ENCODE data around the gene TMEM109.
A peak's percentile ranks its signal among the peaks of the same experiment; 100 is the strongest.

The TMEM109 gene

GRCh38 chr11:60873533-60873932 lies 40.4 kb upstream of the TMEM109 start:
- Histone ChIP-seq H3K36me3 (replicated peaks) (no peaks in the 10 kb centered on the region), H3K9me3 (no peaks in the 10 kb centered on the region), H3K4me3 (no peak overlapping the region), H3K27me3 (ENCODE audit: low read depth) (no peaks in the 10 kb centered on the region), H3K4me1 (no peaks in the 10 kb centered on the region)
- DNase-seq (ENCODE audit: low spot score in 2 of 2): no peak
- in situ Hi-C loops (cut with MboI; ENCODE audit: low sequenced_read_pairs): no loop called here

- no peaks in the 10 kb centered on the region for H3K27me3 ChIP-seq (ENCODE audit: low read depth)
- DNase-seq (ENCODE audit: low spot score in 2 of 2): no peak
- no peaks in the 10 kb centered on the region for H3K9me3 ChIP-seq
- H3K4me3 ChIP-seq: no peak overlapping the region
- no peaks in the 10 kb centered on the region for H3K4me1 ChIP-seq
- no peaks in the 10 kb centered on the region for H3K36me3 ChIP-seq (replicated peaks)
- in situ Hi-C loops (cut with MboI; ENCODE audit: low sequenced_read_pairs): no loop called here
These were observed 39.3 kb upstream of the TMEM109 start for GRCh38 chr11:60874421-60875365.

DNA sequence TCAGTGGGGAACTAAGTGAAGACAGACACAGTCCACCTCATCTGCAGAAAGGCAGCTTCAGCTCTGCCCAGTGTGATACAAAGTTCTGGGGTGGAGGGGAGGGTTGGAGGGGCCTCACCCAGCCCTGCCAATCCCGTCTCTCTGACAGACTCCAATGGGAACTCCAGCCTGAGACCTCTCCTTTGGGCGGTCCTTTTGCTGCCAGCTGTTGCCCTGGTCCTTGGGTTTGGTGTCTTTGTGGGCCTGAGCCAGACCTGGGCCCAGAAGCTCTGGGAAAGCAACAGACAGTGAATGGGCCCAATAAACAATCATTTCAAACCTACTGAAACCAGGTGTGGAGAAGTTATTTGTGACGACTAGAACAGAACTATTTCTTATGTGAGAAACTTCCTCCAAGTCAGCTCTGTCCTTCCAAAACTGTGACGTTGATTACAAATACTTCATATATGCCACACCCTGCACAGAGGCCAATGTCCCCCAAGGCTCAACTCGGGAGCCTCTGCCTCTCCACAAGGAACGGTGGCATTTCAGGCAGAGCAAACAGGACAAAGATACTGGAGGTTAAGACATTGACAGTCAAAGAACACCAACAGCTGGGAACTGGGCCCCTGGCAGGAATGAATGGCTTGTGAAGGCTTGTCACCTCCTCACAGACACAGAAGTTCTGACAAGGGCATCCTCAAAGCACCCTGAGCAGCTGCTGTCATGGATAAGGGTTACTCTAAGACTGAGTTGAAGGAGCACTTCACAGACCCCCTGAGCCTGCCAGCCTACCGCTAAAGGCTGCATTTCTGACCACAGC lies 38.4 kb upstream of the TMEM109 start:
- DNase-seq (ENCODE audit: low spot score in 2 of 2): no peak
- H3K27me3 ChIP-seq (ENCODE audit: low read depth): no peaks in the 10 kb centered on the region
- H3K36me3 ChIP-seq (replicated peaks): no peaks in the 10 kb centered on the region; the same call in 1 of the 2 replicates
- in situ Hi-C loops (cut with MboI; ENCODE audit: low sequenced_read_pairs): no loop called here
- H3K9me3 ChIP-seq: no peaks in the 10 kb centered on the region
- no peak overlapping the region for H3K4me3 ChIP-seq
- no peaks in the 10 kb centered on the region for H3K4me1 ChIP-seq

- no peaks in the 10 kb centered on the region for H3K4me1 ChIP-seq
- H3K27me3 ChIP-seq (ENCODE audit: low read depth): no peaks in the 10 kb centered on the region
- H3K9me3 ChIP-seq: no peaks in the 10 kb centered on the region
- in situ Hi-C loops (cut with MboI; ENCODE audit: low sequenced_read_pairs): no loop called here
- no peak overlapping the region for H3K4me3 ChIP-seq
- no peaks in the 10 kb centered on the region; the same call in 1 of the 2 replicates for H3K36me3 ChIP-seq (replicated peaks)
- no peak for DNase-seq (ENCODE audit: low spot score in 2 of 2)
These were observed 37.8 kb upstream of the TMEM109 start for GRCh38 chr11:60876168-60876485.

DNA sequence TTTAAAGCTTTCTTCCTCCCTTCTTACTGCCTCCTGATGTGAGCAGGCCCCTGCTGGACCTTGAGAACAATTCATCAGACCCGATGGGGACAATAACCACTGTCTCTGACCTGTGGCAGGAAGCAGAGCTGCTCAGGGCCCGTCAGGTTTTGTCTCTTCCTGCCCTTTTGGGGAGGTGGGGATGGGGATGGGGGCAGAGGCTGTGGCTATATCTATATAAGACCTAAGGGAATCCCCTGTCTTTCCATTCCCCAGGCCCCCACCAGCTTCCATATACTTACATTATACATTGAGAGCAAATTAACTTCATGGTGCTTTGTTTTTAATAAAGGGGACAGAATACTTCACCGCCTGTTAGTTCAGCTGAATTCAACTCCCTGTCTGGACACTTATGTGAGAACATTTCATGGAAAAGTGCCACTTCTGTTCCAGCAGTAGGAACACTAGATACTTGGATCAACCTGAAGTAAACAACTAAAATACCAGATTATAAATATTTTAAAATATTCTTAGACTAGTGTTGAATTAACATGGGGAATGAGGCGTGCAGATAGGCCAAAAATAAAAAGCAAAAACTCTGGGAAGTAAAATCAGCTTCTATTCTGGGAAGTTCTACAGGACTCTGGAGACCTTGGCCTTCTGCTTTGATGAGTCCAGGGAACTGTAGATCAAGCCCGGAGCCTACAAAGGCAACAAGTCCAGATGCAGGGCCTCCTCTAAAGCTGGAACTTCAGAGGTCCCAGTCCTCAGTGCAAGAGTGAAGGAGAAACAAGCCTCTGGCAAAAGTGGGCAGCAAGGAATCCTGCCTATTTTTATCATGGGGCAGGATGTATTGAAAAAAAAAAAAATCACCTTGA lies 35.5 kb upstream of the TMEM109 start:
- no peak for DNase-seq (ENCODE audit: low spot score in 2 of 2)
- H3K4me1 ChIP-seq: no peaks in the 10 kb centered on the region
- H3K9me3 ChIP-seq: no peaks in the 10 kb centered on the region
- H3K27me3 ChIP-seq (ENCODE audit: low read depth): no peaks in the 10 kb centered on the region
- H3K4me3 ChIP-seq: no peak overlapping the region
- in situ Hi-C loops (cut with MboI; ENCODE audit: low sequenced_read_pairs): no loop called here
- peaks cover 4% of the 10 kb centered on the region; the same call in 1 of the 2 replicates for H3K36me3 ChIP-seq (replicated peaks)

DNA sequence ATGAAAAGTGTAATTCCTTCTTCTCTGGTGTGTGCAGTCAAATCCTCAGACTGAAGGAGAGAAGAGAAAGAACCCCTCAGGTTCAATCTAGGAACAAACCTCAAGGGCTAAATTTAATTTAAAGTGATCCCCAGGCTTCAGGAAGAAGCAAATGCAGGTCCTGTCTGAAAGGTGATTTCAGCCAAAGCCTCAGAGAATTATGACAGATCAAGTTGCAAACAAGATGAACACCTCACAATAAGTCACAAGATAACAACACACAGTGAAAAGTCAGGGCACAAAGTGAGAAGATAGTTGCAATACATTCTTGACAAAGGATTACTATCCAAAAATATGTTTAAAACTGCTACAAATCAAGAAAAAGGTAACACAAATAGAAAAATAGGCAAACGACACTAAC lies 34.9 kb upstream of the TMEM109 start:
- peaks cover 6% of the 10 kb centered on the region; the same call in 1 of the 2 replicates for H3K36me3 ChIP-seq (replicated peaks)
- H3K4me1 ChIP-seq: no peaks in the 10 kb centered on the region
- no peaks in the 10 kb centered on the region for H3K27me3 ChIP-seq (ENCODE audit: low read depth)
- no peak overlapping the region for H3K4me3 ChIP-seq
- DNase-seq (ENCODE audit: low spot score in 2 of 2): no peak
- no peaks in the 10 kb centered on the region for H3K9me3 ChIP-seq
- in situ Hi-C loops (cut with MboI; ENCODE audit: low sequenced_read_pairs): no loop called here

DNA sequence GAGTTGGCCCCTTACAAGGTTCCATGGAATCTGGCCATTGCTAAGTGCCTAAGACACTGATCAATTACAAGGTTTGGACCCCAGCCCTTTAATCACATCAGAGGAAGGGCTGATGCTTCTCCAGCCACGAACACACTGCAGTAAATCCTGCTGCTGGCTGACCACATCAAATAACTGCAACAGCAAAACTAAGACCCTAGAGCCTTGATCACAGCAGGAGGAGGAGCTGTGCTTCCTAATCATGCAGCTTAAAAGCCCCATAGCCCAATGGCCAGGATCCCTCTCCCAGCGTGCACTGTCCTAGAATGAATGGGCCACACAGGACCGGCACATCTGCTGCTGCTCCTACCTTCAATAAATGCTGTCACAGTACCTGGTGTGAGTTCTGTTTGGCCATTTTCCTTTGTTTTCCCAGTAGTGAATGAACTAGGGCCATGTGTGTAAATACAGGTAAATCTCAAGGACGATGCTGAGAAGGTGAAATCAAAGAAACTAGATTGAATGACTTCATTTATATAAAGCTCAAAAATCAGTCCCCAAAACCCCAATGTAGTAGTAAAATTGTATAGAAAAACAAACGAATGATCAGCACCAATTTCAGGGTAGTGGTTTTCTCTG lies 33.9 kb upstream of the TMEM109 start:
- Histone ChIP-seq H3K36me3 (replicated peaks) (peaks cover 6% of the 10 kb centered on the region; the same call in 1 of the 2 replicates), H3K4me3 (no peak overlapping the region), H3K27me3 (ENCODE audit: low read depth) (no peaks in the 10 kb centered on the region), H3K4me1 (no peaks in the 10 kb centered on the region), H3K9me3 (no peaks in the 10 kb centered on the region)
- DNase-seq (ENCODE audit: low spot score in 2 of 2): no peak
- in situ Hi-C loops (cut with MboI; ENCODE audit: low sequenced_read_pairs): no loop called here

DNA sequence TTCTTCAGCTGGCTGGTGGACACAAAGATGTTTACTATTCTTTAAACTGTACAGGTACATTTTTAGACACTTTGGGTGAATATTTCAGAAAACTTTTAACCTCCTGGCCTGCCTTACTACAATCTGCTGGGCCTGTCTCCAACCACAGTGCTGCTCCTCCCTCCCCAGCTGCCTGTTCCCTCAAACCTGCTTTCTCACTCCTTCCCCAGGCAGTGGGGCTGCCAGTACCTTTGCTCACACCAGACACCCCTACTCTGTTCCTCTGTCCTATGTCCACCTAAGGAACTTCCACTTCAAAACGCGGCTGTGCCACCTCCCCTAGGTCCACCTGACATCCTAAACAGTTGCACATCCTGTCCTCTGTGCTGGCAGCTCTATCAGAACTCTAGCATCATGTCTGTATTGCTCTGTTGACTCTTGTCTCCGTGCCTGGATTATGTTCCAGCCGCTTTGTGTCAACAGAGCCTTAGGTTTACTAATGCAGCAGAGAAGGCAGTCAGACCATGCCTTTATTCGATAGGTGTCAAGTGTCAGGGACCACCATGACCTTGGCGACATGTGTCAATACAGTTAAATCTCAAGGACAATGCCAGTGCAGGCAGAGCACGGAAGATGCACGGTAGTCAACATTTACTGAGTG lies 33.2 kb upstream of the TMEM109 start:
- in situ Hi-C loops (cut with MboI; ENCODE audit: low sequenced_read_pairs): no loop called here
- Histone ChIP-seq H3K4me1 (no peaks in the 10 kb centered on the region), H3K9me3 (no peaks in the 10 kb centered on the region), H3K27me3 (ENCODE audit: low read depth) (no peaks in the 10 kb centered on the region), H3K4me3 (no peak overlapping the region), H3K36me3 (replicated peaks) (peaks cover 6% of the 10 kb centered on the region; the same call in 1 of the 2 replicates)
- no peak for DNase-seq (ENCODE audit: low spot score in 2 of 2)

GRCh38 chr11:60887556-60887955 lies 26.4 kb upstream of the TMEM109 start:
- Histone ChIP-seq H3K4me3 (no peak overlapping the region), H3K4me1 (no peaks in the 10 kb centered on the region), H3K9me3 (no peaks in the 10 kb centered on the region), H3K27me3 (ENCODE audit: low read depth) (no peaks in the 10 kb centered on the region), H3K36me3 (replicated peaks) (peaks cover 17% of the 10 kb centered on the region)
- in situ Hi-C loops (cut with MboI; ENCODE audit: low sequenced_read_pairs): no loop called here
- DNase-seq (ENCODE audit: low spot score in 2 of 2): peak; percentile 20 to 42

DNA sequence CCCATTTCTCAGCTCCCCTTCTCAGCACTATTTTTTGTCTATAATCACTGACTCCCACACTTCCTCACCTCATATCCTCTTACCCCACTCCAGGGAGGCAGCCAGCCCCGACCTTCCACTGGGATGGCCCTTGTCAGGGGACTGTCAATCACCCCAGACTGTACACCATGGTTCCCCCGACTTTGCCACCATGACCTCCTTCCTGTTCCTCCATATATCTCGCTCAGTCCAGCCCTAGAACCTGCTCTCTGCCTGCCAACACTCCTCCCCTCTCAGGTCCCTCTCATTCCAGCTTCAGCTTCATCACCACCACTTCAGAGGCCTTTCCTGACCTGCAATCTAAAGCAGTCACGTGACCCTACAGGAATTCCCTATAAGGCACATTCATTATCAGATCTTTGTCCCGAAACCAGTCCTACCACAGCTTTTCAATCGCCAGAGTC lies 24.1 kb upstream of the TMEM109 start:
- H3K27me3 ChIP-seq (ENCODE audit: low read depth): no peaks in the 10 kb centered on the region
- in situ Hi-C loops (cut with MboI; ENCODE audit: low sequenced_read_pairs): loop anchor here (10.0 kb wide), 1 partner anchor 115 kb away; no protein-coding TSS in a partner anchor
- no peaks in the 10 kb centered on the region for H3K9me3 ChIP-seq
- no peaks in the 10 kb centered on the region for H3K4me1 ChIP-seq
- H3K4me3 ChIP-seq: no peak overlapping the region
- DNase-seq (ENCODE audit: low spot score in 2 of 2): no peak
- H3K36me3 ChIP-seq (replicated peaks): peaks cover 26% of the 10 kb centered on the region

DNA sequence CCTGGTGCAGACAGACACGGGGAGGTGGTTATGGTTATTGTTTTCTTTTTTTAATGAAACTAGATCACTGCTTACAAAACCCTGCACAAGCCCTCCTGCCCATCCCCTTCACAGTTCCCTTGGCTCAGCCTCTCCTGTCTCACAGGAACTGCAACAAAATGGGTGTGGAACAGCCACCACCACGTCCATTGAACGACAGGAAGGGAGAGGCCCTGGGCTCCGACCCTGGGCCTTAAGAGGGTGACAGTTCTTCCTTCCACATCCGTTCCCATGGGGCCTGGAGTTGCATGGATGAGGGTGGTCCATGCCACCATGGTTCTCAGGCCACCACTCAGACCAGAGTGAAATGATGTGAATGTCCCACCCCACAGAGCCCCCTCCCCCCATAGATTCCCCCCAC lies 23.3 kb upstream of the TMEM109 start:
- H3K4me1 ChIP-seq: no peaks in the 10 kb centered on the region
- H3K36me3 ChIP-seq (replicated peaks): peaks cover 34% of the 10 kb centered on the region
- in situ Hi-C loops (cut with MboI; ENCODE audit: low sequenced_read_pairs): loop anchor here (10.0 kb wide), 1 partner anchor 116 kb away; no protein-coding TSS in a partner anchor
- H3K27me3 ChIP-seq (ENCODE audit: low read depth): no peaks in the 10 kb centered on the region
- DNase-seq (ENCODE audit: low spot score in 2 of 2): no peak
- no peaks in the 10 kb centered on the region for H3K9me3 ChIP-seq
- H3K4me3 ChIP-seq: no peak overlapping the region

GRCh38 chr11:60891103-60891741 lies 22.7 kb upstream of the TMEM109 start:
- no peaks in the 10 kb centered on the region for H3K27me3 ChIP-seq (ENCODE audit: low read depth)
- H3K4me3 ChIP-seq: no peak overlapping the region
- no peaks in the 10 kb centered on the region for H3K9me3 ChIP-seq
- DNase-seq (ENCODE audit: low spot score in 2 of 2): no peak
- no peaks in the 10 kb centered on the region for H3K4me1 ChIP-seq
- in situ Hi-C loops (cut with MboI; ENCODE audit: low sequenced_read_pairs): loop anchor here (10.0 kb wide), 1 partner anchor 116 kb away; no protein-coding TSS in a partner anchor
- peaks cover 40% of the 10 kb centered on the region for H3K36me3 ChIP-seq (replicated peaks)

All from HAP-1 (cell line).